ENCODE results near the gene UNC93A.
"Not testable (repeated sequence)": the region's sequence is repeated elsewhere in the genome, so short reads cannot be mapped to it uniquely, and the experiment has no call there.

The UNC93A gene

GRCh38 chr6:167294651-167295494 is 3.8 kb downstream of the UNC93A start:
- DNase-seq, result no peak

GRCh38 chr6:167295495-167296292 is 4.6 kb downstream of the UNC93A start:
- no peak for DNase-seq

- DNase-seq, result no peak
These were observed 5.2 kb downstream of the UNC93A start for GRCh38 chr6:167296293-167296690.

- no peak for DNase-seq
These were observed 5.8 kb downstream of the UNC93A start for GRCh38 chr6:167296902-167297301.

GRCh38 chr6:167298127-167298526 is 7.0 kb downstream of the UNC93A start:
- DNase-seq, result no peak

GRCh38 chr6:167299641-167300308 is 8.7 kb downstream of the UNC93A start:
- no peak for DNase-seq

- DNase-seq, result no peak
These were observed 10.0 kb downstream of the UNC93A start for GRCh38 chr6:167300902-167301777.

- no peak for DNase-seq
These were observed 11.0 kb downstream of the UNC93A start for GRCh38 chr6:167302074-167302473.

GRCh38 chr6:167302796-167303195 is 11.7 kb downstream of the UNC93A start:
- DNase-seq, result no peak

GRCh38 chr6:167303675-167304625 is 12.8 kb downstream of the UNC93A start:
- no peak for DNase-seq

- no peak for DNase-seq
These were observed 13.8 kb downstream of the UNC93A start for GRCh38 chr6:167304912-167305311.

- no peak for DNase-seq
These were observed 14.7 kb downstream of the UNC93A start for GRCh38 chr6:167305796-167306195.

- DNase-seq, result no peak
These were observed 15.4 kb downstream of the UNC93A start for GRCh38 chr6:167306401-167306998.

- DNase-seq, result no peak
These were observed 16.3 kb downstream of the UNC93A start for GRCh38 chr6:167307342-167307955.

GRCh38 chr6:167308207-167308606 is 17.1 kb downstream of the UNC93A start:
- no peak for DNase-seq

GRCh38 chr6:167309355-167310192 is 18.5 kb downstream of the UNC93A start:
- not testable (repeated sequence) for DNase-seq

GRCh38 chr6:167311286-167311685 is 20.2 kb downstream of the UNC93A start:
- DNase-seq, result no peak

- not testable (repeated sequence) for DNase-seq
These were observed 20.6 kb downstream of the UNC93A start for GRCh38 chr6:167311691-167312090.

- DNase-seq, result no peak
These were observed 23.2 kb downstream of the UNC93A start for GRCh38 chr6:167314180-167314821.

Data from Kasumi-1 (cell line).